HepG2 (cell line): ENCODE measurements around the gene MGAT5. TPM values are rescaled to one million over a fixed set of nuclear protein-coding genes. Genes with fewer than 3 reads are reported as not detected.

ENCODE experiments used
- ATAC-seq: fragments of 200-7000 bp; cut with Tn5 transposase; 3 replicates; pipeline ENCODE4 v1.9.1; 2020; ENCODE audit warnings: mild to moderate bottlenecking, moderate library complexity
- BruUV-seq: library from RNA; stranded (reverse); fragments of 400-500 nt; replicated peaks from 2 replicates; lab custom pipeline; 2021; lab: Mats Ljungman, UMichigan
- CTCF ChIA-PET: fragments of 300-600 bp; formaldehyde crosslinking; extraction: SDS; loops from one replicate; lab custom pipeline; 2021; ENCODE audit warnings: low total read pairs, inconsistent platforms, low intra/inter-chr PET ratio; lab: Yijun Ruan, JAX
- POLR2A ChIA-PET: fragments of 350-600 bp; sonication (Branson Sonifier 250); formaldehyde crosslinking; loops from one replicate; lab custom pipeline; 2020; ENCODE audit warnings: antibody characterized with exemption, inconsistent platforms; lab: Yijun Ruan, JAX
- DNase-seq: peaks from one replicate; pipeline ENCODE4 v3.0.0-alpha.2; 2015; ENCODE audit warnings: low spot score
- FAIRE-seq: peaks from 3 replicates; lab custom pipeline; 2011; peaks lifted over from hg19 to GRCh38; lab: Jason Lieb, UNC
- H2AFZ ChIP-seq: one replicate; pipeline ENCODE4 v1.6.1; 2011; ENCODE audit warnings: low read length, inconsistent platforms
- H3K27ac ChIP-seq: fragments of 300-600 bp; 3 replicates; pipeline ENCODE4 v1.8.0; 2011; ENCODE audit warnings: mixed run types, mild to moderate bottlenecking, mixed read lengths, low read length, inconsistent platforms; ENCODE audit not compliant: insufficient read depth; ENCODE audit errors: extremely low read length
- H3K27me3 ChIP-seq, 2 experiments: fragments of 200-600 bp in 1 of 2; 2 replicates in 1 of 2; 3 replicates in 1 of 2; pipeline versions ENCODE4 v1.6.0 to v1.8.0; 2011; ENCODE audit warnings: low read length in 2 of 2, mild to moderate bottlenecking in 2 of 2, moderate library complexity in 2 of 2, inconsistent platforms in 1 of 2; ENCODE audit not compliant: insufficient read depth in 2 of 2, control insufficient read depth in 1 of 2
- H3K36me3 ChIP-seq, 2 experiments: fragments of 200-600 bp in 1 of 2; replicated peaks in 1 of 2; 2 replicates in 1 of 2; 3 replicates in 1 of 2; pipeline versions ENCODE4 v1.5.1 to v1.8.0; 2011; ENCODE audit warnings: low read length in 2 of 2, inconsistent platforms in 1 of 2; ENCODE audit not compliant: insufficient read depth in 2 of 2, control insufficient read depth in 1 of 2
- H3K4me1 ChIP-seq: 2 replicates; pipeline ENCODE4 v1.5.1; 2012; ENCODE audit warnings: low read length, inconsistent platforms; ENCODE audit not compliant: insufficient read depth
- H3K4me2 ChIP-seq: 2 replicates; pipeline ENCODE4 v1.6.0; 2011; ENCODE audit warnings: low read depth, low read length, inconsistent platforms
- H3K4me3 ChIP-seq, 3 experiments: fragments of 200-600 bp in 1 of 3; sonication (generic), shearing (Covaris generic) in 1 of 3; replicated peaks in 1 of 3; 2 replicates each; pipeline ENCODE4 v1.5.1; 2011 to 2016; ENCODE audit warnings: low read length in 3 of 3, inconsistent platforms in 2 of 3, low read depth in 2 of 3, mild to moderate bottlenecking in 2 of 3, control low read depth in 1 of 3, mixed read lengths in 1 of 3; ENCODE audit not compliant: insufficient read depth in 1 of 3
- H3K79me2 ChIP-seq: one replicate; pipeline ENCODE4 v1.6.1; 2011; ENCODE audit warnings: low read length, inconsistent platforms; ENCODE audit not compliant: insufficient read depth
- H3K9ac ChIP-seq: 2 replicates; pipeline ENCODE4 v1.6.0; 2011; ENCODE audit warnings: mild to moderate bottlenecking, low read depth, low read length, inconsistent platforms; ENCODE audit not compliant: insufficient read depth
- H3K9me3 ChIP-seq: 2 replicates; pipeline ENCODE4 v1.5.1; 2012; ENCODE audit warnings: mild to moderate bottlenecking, low read length
- H4K20me1 ChIP-seq: 2 replicates; pipeline ENCODE4 v1.6.0; 2011; ENCODE audit warnings: inconsistent platforms, mild to moderate bottlenecking, low read length, moderate library complexity; ENCODE audit not compliant: insufficient read depth
- CSRNP2 ChIP-seq: sonication (generic); formaldehyde crosslinking; conservative IDR thresholded peaks from 2 replicates; pipeline ENCODE4 v1.8.0; 2022; ENCODE audit warnings: low read depth, missing genetic modification reagents
- FOXM1 ChIP-seq: sonication (generic); formaldehyde crosslinking; IDR thresholded peaks from 2 replicates; pipeline ENCODE4 v1.5.0; 2020; ENCODE audit warnings: missing genetic modification reagents
- POGK ChIP-seq: sonication (generic); formaldehyde crosslinking; conservative IDR thresholded peaks from 2 replicates; pipeline ENCODE4 v1.8.0; 2022; ENCODE audit warnings: mild to moderate bottlenecking, moderate library complexity, missing genetic modification reagents
- REL ChIP-seq: sonication (generic); formaldehyde crosslinking; conservative IDR thresholded peaks from 2 replicates; pipeline ENCODE4 v1.8.0; 2022; ENCODE audit warnings: mild to moderate bottlenecking, missing genetic modification reagents, moderate library complexity
- RFXANK ChIP-seq: IDR thresholded peaks from 2 replicates; pipeline ENCODE4 v1.6.1; 2016
- RFXAP ChIP-seq: sonication (generic); formaldehyde crosslinking; IDR thresholded peaks from 2 replicates; pipeline ENCODE4 v1.4.0; 2020; ENCODE audit warnings: missing genetic modification reagents, borderline replicate concordance
- SRSF9 ChIP-seq: fragments of 200-400 bp; formaldehyde crosslinking; IDR thresholded peaks from 2 replicates; pipeline ENCODE4 v1.6.1; 2018; ENCODE audit warnings: borderline replicate concordance, mild to moderate bottlenecking, low read depth, low read length; ENCODE audit not compliant: insufficient read depth, poor library complexity, severe bottlenecking
- ZBTB25 ChIP-seq: IDR thresholded peaks from 2 replicates; pipeline ENCODE4 v1.6.1; 2018; ENCODE audit warnings: missing genetic modification reagents
- ZBTB26 ChIP-seq: IDR thresholded peaks from 2 replicates; pipeline ENCODE4 v1.6.1; 2016; ENCODE audit warnings: missing compliant biosample characterization, missing genetic modification reagents, borderline replicate concordance
- ZNF205 ChIP-seq: IDR thresholded peaks from 2 replicates; pipeline ENCODE4 v1.6.1; 2018; ENCODE audit warnings: missing biosample characterization, missing genetic modification reagents
- ZNF224 ChIP-seq: sonication (generic); formaldehyde crosslinking; IDR thresholded peaks from 2 replicates; pipeline ENCODE4 v1.5.0; 2020; ENCODE audit warnings: mild to moderate bottlenecking, missing genetic modification reagents
- ZNF354B ChIP-seq: sonication (generic); formaldehyde crosslinking; IDR thresholded peaks from 2 replicates; pipeline ENCODE4 v1.8.0; 2022; ENCODE audit warnings: mild to moderate bottlenecking, missing genetic modification reagents
- ZNF878 ChIP-seq: sonication (generic); formaldehyde crosslinking; IDR thresholded peaks from 2 replicates; pipeline ENCODE4 v1.8.1; 2023; ENCODE audit warnings: mild to moderate bottlenecking, missing genetic modification reagents, moderate library complexity
- ZSCAN20 ChIP-seq: sonication (generic); formaldehyde crosslinking; IDR thresholded peaks from 2 replicates; pipeline ENCODE4 v1.4.0; 2020; ENCODE audit warnings: missing genetic modification reagents, mild to moderate bottlenecking, borderline replicate concordance
- WGBS: methylation state at CpG from one replicate; pipeline ENCODE4 v1.1.6; 2017; ENCODE audit warnings: low lambda C conversion rate; 5-methylcytosine and 5-hydroxymethylcytosine counted together
- in situ Hi-C: cut with HindIII; loops from 2 replicates; pipeline ENCODE4 v1.10.0; 2017; ENCODE audit warnings: low pct_unique_long_range_greater_than_20kb; ENCODE audit not compliant: extremely low pct_ligation_motif_present
- intact Hi-C: fragments of 100-400 bp; cut with micrococcal nuclease; formaldehyde crosslinking; loops from one replicate; pipeline ENCODE4 v1.10.0; 2022; ENCODE audit not compliant: unreplicated experiment
- polyA plus RNA-seq, 8 experiments: library from polyadenylated mRNA; depleted of rRNA in 3 of 8; stranded (reverse) in 7 of 8; unstranded in 1 of 8; fragments of >200 nt; fragmentation: Illumina TruSeq in 4 of 8; extraction: Trizol in 4 of 8; gene quantifications; 2 replicates each; pipeline versions ENCODE4 v1.2.1 to v1.2.3, GENCODE V29; 2011 to 2016; ENCODE audit warnings: low read depth in 4 of 8, missing spikeins in 1 of 8, mixed read lengths in 1 of 8; ENCODE audit not compliant: insufficient read depth in 1 of 8
- total RNA-seq, 5 experiments: library from RNA; depleted of rRNA; stranded (reverse); fragments of >200 nt; fragmentation: Illumina TruSeq; extraction: Trizol; gene quantifications; 2 replicates each; pipeline ENCODE4 v1.2.3, GENCODE V29; 2016; ENCODE audit warnings: low read depth in 1 of 5

The MGAT5 gene
- total and polyA plus RNA-seq, 2 of the 13 experiments (the other 11 are each of a cell fraction or from before 2014, with no cell fraction given), result 33.1 to 60.2 TPM

GRCh38 chr2:134314202-134314601, 60.3 kb downstream of the MGAT5 start:
- DNase-seq, result no peak
- no peak for ATAC-seq
- no peaks in the 10 kb centered on the region for H3K9me3 ChIP-seq
- no peak overlapping the region for H3K4me3 ChIP-seq
- in situ Hi-C loops (no loop called here), intact Hi-C loops (no loop called here)
- H3K9ac ChIP-seq, result no peak overlapping the region
- no TSS peak for BruUV-seq
- 64% methylated on average over 4 of the region's 4 CpGs for WGBS
- ChIA-PET POLR2A (no interaction called here), CTCF (no interaction called here)
- H3K4me2 ChIP-seq, result no peak overlapping the region
- no peak for FAIRE-seq
- H3K79me2 ChIP-seq, result no peaks in the 10 kb centered on the region
- peaks cover 14 to 24% of the 10 kb centered on the region in 2 experiments; a peak in 4 of 5 replicates for H3K36me3 ChIP-seq
- H2AFZ ChIP-seq, result no peak overlapping the region
- H4K20me1 ChIP-seq, result no peaks in the 10 kb centered on the region
- no peaks in the 10 kb centered on the region for H3K27me3 ChIP-seq
- no peaks in the 10 kb centered on the region for H3K4me1 ChIP-seq
- no peak overlapping the region for H3K27ac ChIP-seq
- TF ChIP-seq FOXM1 (no peak), ZBTB25 (no peak), ZNF224 (CRISPR knock-in tag) (no peak), ZNF205 (CRISPR knock-in tag) (no peak), SRSF9 (no peak), CSRNP2 (CRISPR knock-in tag) (no peak), REL (CRISPR knock-in tag) (no peak), RFXANK (CRISPR knock-in tag) (no peak), ZNF878 (CRISPR knock-in tag) (no peak), ZSCAN20 (CRISPR knock-in tag) (no peak), ZBTB26 (no peak), POGK (CRISPR knock-in tag) (no peak), ZNF354B (CRISPR knock-in tag) (no peak), RFXAP (CRISPR knock-in tag) (no peak)
